ENCODE data around the gene MLXIP.

Gene MLXIP

GRCh38 chr12:122057007-122057735 lies 21.4 kb upstream of the MLXIP start:
- TF ChIP-seq ZBTB20 (tag by site-specific recombination; IDR thresholded peaks at IDR 0.05) (no peak), OSR2 (tag by site-specific recombination; IDR thresholded peaks at IDR 0.05) (no peak), SCRT1 (tag by site-specific recombination; IDR thresholded peaks at IDR 0.05; ENCODE audit: borderline replicate concordance) (no peak), TSHZ1 (tag by site-specific recombination; IDR thresholded peaks at IDR 0.05; ENCODE audit: borderline replicate concordance) (no peak), ZNF677 (tag by site-specific recombination; IDR thresholded peaks at IDR 0.05) (no peak)
- no peak overlapping the region for H3K4me3 ChIP-seq (ENCODE audit: low read depth, low read length)
- ChIA-PET POLR2A (no interaction called here), CTCF (interaction anchor here (7.8 kb wide), 1 partner anchor 65 kb away, joined by 110 read pairs; no protein-coding TSS in a partner anchor)
- no peak overlapping the region for H3K27ac ChIP-seq (ENCODE audit: extremely low read depth, low read depth, low read length)
- H3K36me3 ChIP-seq (ENCODE audit: control insufficient read depth in 2 of 2, insufficient read depth in 1 of 2, low read length in 2 of 2), result peaks cover 27 to 66% of the 10 kb centered on the region in 2 experiments
- no peaks in the 10 kb centered on the region for H3K9me3 ChIP-seq (ENCODE audit: control insufficient read depth, insufficient read depth, low read depth, low read length)
- no peaks in the 10 kb centered on the region; the same call in 1 of the 2 replicates for H3K4me1 ChIP-seq (ENCODE audit: control insufficient read depth, insufficient read depth, low read length)

- ChIA-PET CTCF (interaction anchor here (7.8 kb wide), 1 partner anchor 65 kb away, joined by 110 read pairs; no protein-coding TSS in a partner anchor), POLR2A (no interaction called here)
- Histone ChIP-seq H3K36me3 (ENCODE audit: control insufficient read depth in 2 of 2, insufficient read depth in 1 of 2, low read length in 2 of 2) (peaks cover 24 to 66% of the 10 kb centered on the region in 2 experiments), H3K9me3 (ENCODE audit: control insufficient read depth, insufficient read depth, low read depth, low read length) (no peaks in the 10 kb centered on the region), H3K27ac (ENCODE audit: extremely low read depth, low read depth, low read length) (no peak overlapping the region), H3K4me1 (ENCODE audit: control insufficient read depth, insufficient read depth, low read length) (peaks cover 4% of the 10 kb centered on the region), H3K4me3 (ENCODE audit: low read depth, low read length) (no peak overlapping the region)
- TF ChIP-seq ZNF121 (tag by site-specific recombination; IDR thresholded peaks at IDR 0.05) (peak; percentile 89), KLF17 (tag by site-specific recombination; IDR thresholded peaks at IDR 0.05) (no peak)
Observed at GRCh38 chr12:122057769-122058168, 20.8 kb upstream of the MLXIP start.

GRCh38 chr12:122058549-122059149 lies 19.9 kb upstream of the MLXIP start:
- Histone ChIP-seq H3K36me3 (ENCODE audit: control insufficient read depth in 2 of 2, insufficient read depth in 1 of 2, low read length in 2 of 2) (peaks cover 24 to 66% of the 10 kb centered on the region in 2 experiments), H3K4me3 (ENCODE audit: low read depth, low read length) (no peak overlapping the region), H3K9me3 (ENCODE audit: control insufficient read depth, insufficient read depth, low read depth, low read length) (no peaks in the 10 kb centered on the region), H3K27ac (ENCODE audit: extremely low read depth, low read depth, low read length) (no peak overlapping the region), H3K4me1 (ENCODE audit: control insufficient read depth, insufficient read depth, low read length) (peaks cover 13% of the 10 kb centered on the region)
- POLR2A ChIA-PET, result no interaction called here
- CTCF ChIA-PET, result interaction anchor here (2.1 kb wide), 1 partner anchor 64 kb away, joined by 7 read pairs; no protein-coding TSS in a partner anchor
- TF ChIP-seq ZNF416 (tag by site-specific recombination; IDR thresholded peaks at IDR 0.05) (no peak), ZNF302 (tag by site-specific recombination; IDR thresholded peaks at IDR 0.05; ENCODE audit: low read depth) (no peak), ZNF423 (tag by site-specific recombination; IDR thresholded peaks at IDR 0.05) (no peak), ZNF121 (tag by site-specific recombination; IDR thresholded peaks at IDR 0.05) (no peak), ZNF654 (tag by site-specific recombination; IDR thresholded peaks at IDR 0.05; ENCODE audit: low read depth) (no peak), ZNF426 (tag by site-specific recombination; IDR thresholded peaks at IDR 0.05) (no peak), ZNF132 (tag by site-specific recombination; IDR thresholded peaks at IDR 0.05; ENCODE audit: borderline replicate concordance) (no peak), ATF2 (tag by site-specific recombination; IDR thresholded peaks at IDR 0.05; ENCODE audit: low read depth) (no peak), ZFP69B (tag by site-specific recombination; IDR thresholded peaks at IDR 0.05) (no peak), ZNF19 (tag by site-specific recombination; IDR thresholded peaks at IDR 0.05; ENCODE audit: low read depth) (no peak), ZNF488 (tag by site-specific recombination; IDR thresholded peaks at IDR 0.05) (no peak), INSM2 (tag by site-specific recombination; IDR thresholded peaks at IDR 0.05) (no peak), ZNF510 (tag by site-specific recombination; IDR thresholded peaks at IDR 0.05; ENCODE audit: insufficient replicate concordance) (no peak)

Measured in HEK293 (cell line).